Gastroesophageal sphincter (tissue), 3 donors: ENCODE measurements around the gene GMNN.

Source experiments
- CTCF ChIP-seq, 4 experiments: fragments of 200-600 bp in 2 of 4; fragments of 450-650 bp in 2 of 4; sonication (generic) in 1 of 4; IDR thresholded peaks; one replicate each; pipeline ENCODE4 v1.5.1; 2017 to 2019; ENCODE audit warnings: antibody characterized with exemption in 4 of 4, mild to moderate bottlenecking in 2 of 4, moderate library complexity in 2 of 4
- EP300 ChIP-seq: sonication (generic); formaldehyde crosslinking; IDR thresholded peaks from one replicate; pipeline ENCODE4 v1.6.1; 2017; ENCODE audit warnings: antibody characterized with exemption, mild to moderate bottlenecking
- POLR2A ChIP-seq, 2 donors: fragments of 450-650 bp; IDR thresholded peaks; one replicate each; pipeline ENCODE4 v1.6.1; 2017; ENCODE audit warnings: antibody characterized with exemption in 2 of 2, mild to moderate bottlenecking in 2 of 2, moderate library complexity in 1 of 2

- TF ChIP-seq CTCF (IDR thresholded peaks at IDR 0.05) (no peak), EP300 (no peak), POLR2A (IDR thresholded peaks at IDR 0.05) (no peak)
Measured at GRCh38 chr6:24749297-24749696, 25.4 kb upstream of the GMNN start.
